ENCODE results near the gene AGBL1.
"Not testable (repeated sequence)": the region's sequence is repeated elsewhere in the genome, so short reads cannot be mapped to it uniquely, and the experiment has no call there.

- TF ChIP-seq CTCF, POLR2A, EP300 (IDR thresholded peaks at IDR 0.05): not testable (repeated sequence)
These were observed 962.9 kb downstream of the AGBL1 start for GRCh38 chr15:87042619-87043018.
